ENCODE measurements around the gene SPATA24.
"Not testable (repeated sequence)": the region's sequence is repeated elsewhere in the genome, so short reads cannot be mapped to it uniquely, and the experiment has no call there.

SPATA24 gene

GRCh38 chr5:139374909-139375308 lies 29.0 kb downstream of the SPATA24 start:
- H3K9me3 ChIP-seq (ENCODE audit: control insufficient read depth, insufficient read depth, low read length) = no peaks in the 10 kb centered on the region
- H3K36me3 ChIP-seq (ENCODE audit: insufficient read depth, low read length) = peaks cover 9% of the 10 kb centered on the region
- no peaks in the 10 kb centered on the region; the same call in 1 of the 2 replicates for H3K4me1 ChIP-seq (ENCODE audit: insufficient read depth, low read length)
- H3K9ac ChIP-seq (ENCODE audit: low read depth, low read length) = no peak overlapping the region

- Histone ChIP-seq H3K4me1 (ENCODE audit: insufficient read depth, low read length) (no peaks in the 10 kb centered on the region), H3K9ac (ENCODE audit: low read depth, low read length) (no peak overlapping the region), H3K9me3 (ENCODE audit: control insufficient read depth, insufficient read depth, low read length) (no peaks in the 10 kb centered on the region), H3K36me3 (ENCODE audit: insufficient read depth, low read length) (peaks cover 17% of the 10 kb centered on the region)
Observed at GRCh38 chr5:139371482-139372435, 32.1 kb downstream of the SPATA24 start.

- H3K36me3 ChIP-seq (ENCODE audit: insufficient read depth, low read length) = peaks cover 33% of the 10 kb centered on the region
- H3K4me1 ChIP-seq (ENCODE audit: insufficient read depth, low read length) = no peaks in the 10 kb centered on the region
- H3K9me3 ChIP-seq (ENCODE audit: control insufficient read depth, insufficient read depth, low read length) = no peaks in the 10 kb centered on the region
- no peak overlapping the region for H3K9ac ChIP-seq (ENCODE audit: low read depth, low read length)
Observed at GRCh38 chr5:139369181-139369580, 34.7 kb downstream of the SPATA24 start.

GRCh38 chr5:139368613-139369012 lies 35.3 kb downstream of the SPATA24 start:
- Histone ChIP-seq H3K36me3 (ENCODE audit: insufficient read depth, low read length) (peaks cover 39% of the 10 kb centered on the region), H3K4me1 (ENCODE audit: insufficient read depth, low read length) (no peaks in the 10 kb centered on the region), H3K9me3 (ENCODE audit: control insufficient read depth, insufficient read depth, low read length) (no peaks in the 10 kb centered on the region), H3K9ac (ENCODE audit: low read depth, low read length) (no peak overlapping the region)

- Histone ChIP-seq H3K36me3 (ENCODE audit: insufficient read depth, low read length) (peaks cover 33% of the 10 kb centered on the region), H3K9me3 (ENCODE audit: control insufficient read depth, insufficient read depth, low read length) (no peaks in the 10 kb centered on the region), H3K4me1 (ENCODE audit: insufficient read depth, low read length) (no peaks in the 10 kb centered on the region), H3K9ac (ENCODE audit: low read depth, low read length) (no peak overlapping the region)
Observed at GRCh38 chr5:139364466-139364865, 39.4 kb downstream of the SPATA24 start.

DNA sequence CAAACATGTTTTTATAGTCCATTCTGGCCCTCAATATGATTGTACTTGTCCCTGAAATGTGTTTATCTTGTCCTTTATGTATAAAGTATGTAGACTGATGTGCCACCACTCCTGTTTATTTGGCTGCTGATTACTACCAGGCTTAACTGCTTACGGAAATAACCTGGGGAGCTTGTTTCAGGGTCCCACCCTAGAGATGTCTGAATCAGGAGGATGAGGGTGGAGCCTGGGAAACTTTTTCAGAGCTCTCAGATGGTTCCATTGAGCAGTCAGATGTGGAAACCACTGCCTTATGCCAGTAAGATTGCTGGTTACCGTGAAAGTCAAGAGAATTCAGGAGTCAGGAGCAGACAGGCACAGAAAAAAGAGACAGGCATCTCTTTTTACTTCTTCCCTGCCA lies 40.0 kb downstream of the SPATA24 start:
- H3K9ac ChIP-seq (ENCODE audit: low read depth, low read length) = no peak overlapping the region
- H3K9me3 ChIP-seq (ENCODE audit: control insufficient read depth, insufficient read depth, low read length) = no peaks in the 10 kb centered on the region
- H3K4me1 ChIP-seq (ENCODE audit: insufficient read depth, low read length) = no peaks in the 10 kb centered on the region
- peaks cover 31% of the 10 kb centered on the region for H3K36me3 ChIP-seq (ENCODE audit: insufficient read depth, low read length)

GRCh38 chr5:139361835-139362429 lies 42.0 kb downstream of the SPATA24 start:
- Histone ChIP-seq H3K36me3 (ENCODE audit: insufficient read depth, low read length) (peaks cover 27% of the 10 kb centered on the region), H3K9ac (ENCODE audit: low read depth, low read length) (no peak overlapping the region), H3K4me1 (ENCODE audit: insufficient read depth, low read length) (no peaks in the 10 kb centered on the region), H3K9me3 (ENCODE audit: control insufficient read depth, insufficient read depth, low read length) (no peaks in the 10 kb centered on the region)

- no peaks in the 10 kb centered on the region for H3K9me3 ChIP-seq (ENCODE audit: control insufficient read depth, insufficient read depth, low read length)
- H3K9ac ChIP-seq (ENCODE audit: low read depth, low read length) = no peak overlapping the region
- H3K4me1 ChIP-seq (ENCODE audit: insufficient read depth, low read length) = no peaks in the 10 kb centered on the region
- peaks cover 17% of the 10 kb centered on the region for H3K36me3 ChIP-seq (ENCODE audit: insufficient read depth, low read length)
Observed at GRCh38 chr5:139360384-139360783, 43.5 kb downstream of the SPATA24 start.

- no peaks in the 10 kb centered on the region for H3K4me1 ChIP-seq (ENCODE audit: insufficient read depth, low read length)
- H3K9ac ChIP-seq (ENCODE audit: low read depth, low read length) = no peak overlapping the region
- H3K9me3 ChIP-seq (ENCODE audit: control insufficient read depth, insufficient read depth, low read length) = no peaks in the 10 kb centered on the region
- no peaks in the 10 kb centered on the region; the same call in 1 of the 2 replicates for H3K36me3 ChIP-seq (ENCODE audit: insufficient read depth, low read length)
Observed at GRCh38 chr5:139358064-139358463, 45.8 kb downstream of the SPATA24 start.

- H3K36me3 ChIP-seq (ENCODE audit: insufficient read depth, low read length); H3K4me1 ChIP-seq (ENCODE audit: insufficient read depth, low read length); H3K9me3 ChIP-seq (ENCODE audit: control insufficient read depth, insufficient read depth, low read length); H3K9ac ChIP-seq (ENCODE audit: low read depth, low read length): not testable (repeated sequence)
Observed at GRCh38 chr5:139355900-139356299, 48.0 kb downstream of the SPATA24 start.

DNA sequence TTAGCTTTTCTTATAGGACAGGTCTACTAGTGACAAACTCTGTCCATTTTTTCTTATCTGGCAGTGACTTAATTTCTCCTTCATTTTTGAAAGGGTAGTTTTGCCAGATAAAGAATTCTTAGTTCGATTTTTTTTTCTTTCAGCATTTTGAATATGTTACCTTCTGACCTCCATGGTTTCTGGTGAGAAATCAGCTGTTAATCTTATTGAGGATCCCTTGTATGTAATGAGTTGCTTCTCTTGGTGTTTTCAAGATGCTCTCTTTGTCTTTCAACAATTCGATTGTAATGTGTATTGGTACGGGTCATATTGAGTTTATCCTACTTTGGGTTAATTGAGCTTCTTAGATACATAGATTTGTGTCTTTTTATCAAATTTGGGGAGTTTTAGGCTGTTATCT lies 49.7 kb downstream of the SPATA24 start:
- H3K9me3 ChIP-seq (ENCODE audit: control insufficient read depth, insufficient read depth, low read length) = no peaks in the 10 kb centered on the region
- H3K4me1 ChIP-seq (ENCODE audit: insufficient read depth, low read length) = no peaks in the 10 kb centered on the region
- H3K9ac ChIP-seq (ENCODE audit: low read depth, low read length) = no peak overlapping the region
- no peaks in the 10 kb centered on the region for H3K36me3 ChIP-seq (ENCODE audit: insufficient read depth, low read length)

GRCh38 chr5:139347863-139348262 lies 56.0 kb downstream of the SPATA24 start:
- not testable (repeated sequence) for H3K9me3 ChIP-seq (ENCODE audit: control insufficient read depth, insufficient read depth, low read length); H3K4me1 ChIP-seq (ENCODE audit: insufficient read depth, low read length); H3K9ac ChIP-seq (ENCODE audit: low read depth, low read length); H3K36me3 ChIP-seq (ENCODE audit: insufficient read depth, low read length)

Data from ES-I3 (cell line).